HS-27A (cell line): ENCODE measurements around the gene VGLL1.

Source experiments
- DNase-seq: peaks from one replicate; pipeline ENCODE4 v3.0.0-alpha.2; 2012; ENCODE audit warnings: low read depth, missing footprints

Gene VGLL1

GRCh38 chrX:136531951-136532350 is at the start of gene VGLL1:
VGLL1 (plus strand) TSS chrX:136532215; CDS start chrX:136536021, 3,806 bp downstream.
- DNase-seq: no peak

GRCh38 chrX:136487647-136488046 is 44.4 kb upstream of the VGLL1 start, which contains the start of gene BRS3:
BRS3 (plus strand) TSS chrX:136487947; CDS start chrX:136488115, 168 bp downstream.
- DNase-seq: no peak

- DNase-seq: no peak
These were observed 43.3 kb upstream of the VGLL1 start for GRCh38 chrX:136488706-136489105.

- no peak for DNase-seq
These were observed 40.2 kb upstream of the VGLL1 start for GRCh38 chrX:136491832-136492231.

GRCh38 chrX:136493011-136493410 is 39.0 kb upstream of the VGLL1 start:
- DNase-seq: no peak

GRCh38 chrX:136495043-136495442 is 37.0 kb upstream of the VGLL1 start:
- no peak for DNase-seq

GRCh38 chrX:136496186-136496763 is 35.7 kb upstream of the VGLL1 start:
- no peak for DNase-seq

- DNase-seq: peak; percentile 50
These were observed 35.1 kb upstream of the VGLL1 start for GRCh38 chrX:136496764-136497555.

GRCh38 chrX:136497556-136498052 is 34.4 kb upstream of the VGLL1 start, which contains the start of gene HTATSF1:
HTATSF1 (plus strand) TSS chrX:136497592; CDS start chrX:136497685, 93 bp downstream.
- peak; percentile 5 for DNase-seq

GRCh38 chrX:136519069-136519468 is 12.9 kb upstream of the VGLL1 start:
- DNase-seq: no peak

- no peak for DNase-seq
These were observed 8.2 kb upstream of the VGLL1 start for GRCh38 chrX:136523770-136524169.

- peak; percentile 11 for DNase-seq
These were observed 6.0 kb upstream of the VGLL1 start for GRCh38 chrX:136525738-136526606.

GRCh38 chrX:136528645-136529315 is 3.2 kb upstream of the VGLL1 start:
- DNase-seq: no peak

GRCh38 chrX:136529795-136530194 is 2.2 kb upstream of the VGLL1 start:
- no peak for DNase-seq

- no peak for DNase-seq
These were observed 2.1 kb downstream of the VGLL1 start for GRCh38 chrX:136534131-136534530.

- no peak for DNase-seq
These were observed 6.8 kb downstream of the VGLL1 start for GRCh38 chrX:136538811-136539210.

- no peak for DNase-seq
These were observed 8.2 kb downstream of the VGLL1 start for GRCh38 chrX:136540226-136540625.

- no peak for DNase-seq
These were observed 9.3 kb downstream of the VGLL1 start for GRCh38 chrX:136541294-136541693.

GRCh38 chrX:136542281-136542680 is 10.3 kb downstream of the VGLL1 start:
- DNase-seq: no peak

GRCh38 chrX:136546371-136546781 is 14.4 kb downstream of the VGLL1 start:
- DNase-seq: no peak

- DNase-seq: no peak
These were observed 17.2 kb downstream of the VGLL1 start for GRCh38 chrX:136549226-136549625.

- no peak for DNase-seq
These were observed 19.4 kb downstream of the VGLL1 start for GRCh38 chrX:136551410-136551809.
